H54 (cell line): ENCODE data around the gene CCSER1.
A peak's percentile ranks its signal among the peaks of the same experiment; 100 is the strongest.

ENCODE experiments used
- DNase-seq: peaks from one replicate; pipeline ENCODE4 v3.0.0; 2011; ENCODE audit warnings: low spot score, mixed read lengths; ENCODE audit not compliant: insufficient read length
- FAIRE-seq: peaks from 3 replicates; lab custom pipeline; 2011; peaks lifted over from hg19 to GRCh38; lab: Jason Lieb, UNC
- POLR2A ChIP-seq: IDR thresholded peaks from 2 replicates; pipeline ENCODE4 v1.6.1; 2011; ENCODE audit warnings: low read depth, mild to moderate bottlenecking, low read length

CCSER1 gene

DNA sequence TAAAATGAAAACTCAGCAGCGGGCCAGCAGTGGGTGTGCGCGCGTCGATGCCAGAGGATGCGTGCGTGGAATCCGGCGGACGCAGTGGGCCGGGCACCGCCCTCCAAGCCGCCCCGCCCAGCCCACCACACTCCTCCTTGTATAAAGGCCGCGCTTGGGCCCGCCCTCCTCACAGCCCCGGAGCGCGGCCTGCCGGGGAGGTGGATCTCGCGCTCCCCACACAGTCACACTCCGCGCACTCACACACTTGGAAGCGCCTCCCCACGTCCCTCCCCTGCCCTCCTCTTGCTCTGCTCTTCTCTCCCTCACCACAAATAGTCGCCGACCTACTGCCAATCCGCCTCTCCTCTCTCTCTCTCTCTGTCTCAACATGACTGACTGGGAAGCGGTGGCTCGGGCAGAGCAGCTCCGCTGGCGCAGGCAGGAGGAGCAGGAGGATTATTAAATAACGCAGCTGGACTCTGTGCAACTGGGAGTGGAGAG lies at the start of gene CCSER1:
TSS of gene CCSER1 (plus strand) at position 172 of the 483 bp plus-strand sequence.
- FAIRE-seq: no peak
- no peak for TF ChIP-seq POLR2A
- DNase-seq: no peak

DNA sequence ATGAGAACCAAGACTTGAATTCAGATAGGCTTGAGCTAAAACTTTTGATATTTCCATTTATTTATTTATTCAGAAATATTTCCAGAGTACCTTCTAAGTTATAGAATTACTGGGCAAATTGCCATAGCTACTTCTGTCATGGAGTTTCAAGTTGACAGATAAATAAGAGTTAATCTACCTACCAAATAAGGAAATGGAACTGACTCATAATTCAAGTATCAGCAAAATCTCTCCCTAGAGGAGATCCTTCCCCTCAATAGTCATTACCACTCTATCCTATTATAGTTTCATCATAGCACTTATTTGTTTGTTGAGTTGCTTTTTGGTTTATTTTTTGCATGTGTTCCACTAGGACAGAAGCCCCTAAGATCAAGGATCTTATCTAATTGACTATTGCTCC lies 48.8 kb upstream of the CCSER1 start:
- no peak for DNase-seq
- no peak for TF ChIP-seq POLR2A
- FAIRE-seq: no peak

DNA sequence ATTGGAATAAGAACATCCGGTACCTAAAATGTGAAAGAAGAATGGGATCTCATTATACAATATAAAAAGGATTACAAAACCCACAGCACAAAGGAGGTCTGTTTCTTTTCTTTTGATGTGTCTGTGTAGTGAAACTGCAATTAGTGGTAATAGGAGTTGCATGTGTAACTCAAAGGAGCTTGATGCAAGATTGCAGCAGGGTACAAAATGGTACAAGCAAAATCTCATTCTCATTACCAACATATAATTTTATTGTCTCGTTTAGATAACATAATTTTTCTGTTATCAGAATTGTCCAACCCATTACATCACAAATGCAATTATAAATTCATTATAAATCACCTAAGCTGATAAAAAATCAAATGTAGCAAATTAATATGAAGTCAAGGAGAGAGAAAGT lies 47.1 kb upstream of the CCSER1 start:
- TF ChIP-seq POLR2A: no peak
- FAIRE-seq (no peak), DNase-seq (no peak)

DNA sequence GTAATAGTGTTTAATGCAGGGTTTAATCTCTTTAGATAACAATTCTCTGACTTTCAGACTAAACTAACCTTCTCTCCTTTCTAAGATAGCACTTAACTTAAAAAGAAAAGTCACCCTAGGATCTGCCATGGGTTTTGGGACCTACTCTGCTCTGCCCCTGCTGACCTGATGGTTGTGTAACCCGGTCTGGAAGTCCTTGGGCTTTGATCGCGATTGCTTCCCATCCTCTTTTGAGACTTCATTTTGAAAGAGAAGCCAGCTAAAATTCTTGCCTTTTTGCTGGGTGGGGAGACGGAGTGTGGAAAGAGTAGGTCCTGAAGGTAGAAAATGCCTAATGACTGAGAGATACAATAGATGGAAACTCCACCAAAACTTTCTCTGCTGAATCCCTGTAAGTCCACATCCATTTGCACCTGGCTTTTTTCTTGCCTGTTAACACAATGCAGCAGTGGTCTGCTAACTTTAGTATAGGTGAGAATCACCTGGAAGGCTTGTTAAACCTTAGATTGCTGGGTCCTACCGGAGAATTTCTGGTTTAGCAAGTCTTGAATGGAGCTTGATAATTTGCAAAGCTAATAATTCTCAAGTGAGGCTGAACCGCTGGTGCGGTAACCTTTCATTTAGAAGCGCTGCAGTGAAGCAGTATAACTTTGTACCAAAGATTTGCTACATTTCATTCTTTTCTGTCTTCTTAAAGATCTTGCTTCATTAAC lies 45.6 kb upstream of the CCSER1 start:
- DNase-seq (no peak), FAIRE-seq (no peak)
- TF ChIP-seq POLR2A: no peak

DNA sequence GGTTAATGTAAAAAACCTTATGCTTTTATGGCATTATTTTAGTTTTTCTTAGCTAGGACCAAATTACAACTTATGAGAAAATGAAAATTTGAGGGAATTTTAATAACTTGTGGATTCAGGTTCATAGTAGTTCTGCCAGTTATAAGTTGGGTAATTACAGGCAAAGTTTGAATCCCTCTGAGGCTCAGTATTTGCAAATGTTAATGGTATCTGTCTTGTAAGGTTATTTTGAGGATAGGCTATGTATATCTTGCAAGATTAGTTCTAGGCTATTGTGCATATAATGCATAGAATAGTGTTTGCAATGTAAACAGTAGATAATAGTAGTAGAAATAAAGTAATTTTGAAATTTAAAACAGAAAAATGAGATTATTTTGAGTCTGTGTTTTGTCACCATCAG lies 44.7 kb upstream of the CCSER1 start:
- DNase-seq (no peak), FAIRE-seq (no peak)

DNA sequence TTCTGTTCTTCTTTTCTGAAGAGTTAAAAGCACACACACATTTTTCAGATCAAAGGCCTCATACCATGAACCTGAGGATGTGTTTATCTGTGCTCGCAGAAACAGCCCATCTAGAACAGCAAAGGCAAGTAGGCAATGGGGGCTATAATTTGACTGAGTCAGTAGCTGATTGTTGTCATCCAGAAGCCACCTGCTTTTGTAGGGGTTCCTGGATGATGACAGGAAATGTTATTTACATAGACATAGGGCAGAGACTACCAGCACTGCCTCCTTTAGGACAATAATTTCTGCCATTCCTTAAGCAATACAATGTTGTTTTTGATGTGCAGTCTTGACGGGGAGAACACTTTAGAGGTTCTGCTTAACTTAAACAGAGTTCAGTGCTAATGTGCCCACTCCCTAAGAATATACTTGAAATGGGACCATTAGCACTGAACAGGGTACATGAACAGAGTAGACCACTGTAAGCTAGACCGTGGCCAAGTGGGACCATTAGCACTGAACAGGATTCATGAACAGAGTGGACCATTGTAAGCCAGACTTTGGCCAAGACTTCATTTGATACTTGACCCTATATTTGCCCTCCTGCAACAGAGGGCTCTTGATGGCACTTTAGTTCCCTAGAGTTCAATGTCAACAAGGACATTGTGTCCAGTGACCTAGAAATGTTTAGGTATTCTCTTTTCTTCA lies 42.8 kb upstream of the CCSER1 start:
- no peak for FAIRE-seq
- no peak for DNase-seq
- TF ChIP-seq POLR2A: no peak

More for the DNA sequence above, 44.7 kb upstream of the CCSER1 start:
- TF ChIP-seq POLR2A: no peak

DNA sequence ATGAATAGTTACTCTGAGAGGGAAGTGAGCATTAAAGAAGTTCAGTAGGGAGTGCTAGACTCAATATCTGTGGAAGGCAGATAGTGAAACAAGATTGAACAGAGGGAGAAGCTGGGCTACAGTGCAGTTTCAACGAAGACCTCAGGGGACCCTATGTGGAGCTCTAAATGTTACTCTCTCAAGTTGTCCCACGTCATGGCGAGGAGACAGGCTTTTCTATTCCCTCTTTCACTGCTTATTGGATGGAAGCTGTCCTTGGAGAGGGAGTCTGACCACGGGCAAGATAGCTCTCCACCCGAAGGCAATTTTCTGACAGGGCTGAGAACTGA lies 42.3 kb upstream of the CCSER1 start:
- TF ChIP-seq POLR2A: no peak
- no peak for DNase-seq
- no peak for FAIRE-seq

DNA sequence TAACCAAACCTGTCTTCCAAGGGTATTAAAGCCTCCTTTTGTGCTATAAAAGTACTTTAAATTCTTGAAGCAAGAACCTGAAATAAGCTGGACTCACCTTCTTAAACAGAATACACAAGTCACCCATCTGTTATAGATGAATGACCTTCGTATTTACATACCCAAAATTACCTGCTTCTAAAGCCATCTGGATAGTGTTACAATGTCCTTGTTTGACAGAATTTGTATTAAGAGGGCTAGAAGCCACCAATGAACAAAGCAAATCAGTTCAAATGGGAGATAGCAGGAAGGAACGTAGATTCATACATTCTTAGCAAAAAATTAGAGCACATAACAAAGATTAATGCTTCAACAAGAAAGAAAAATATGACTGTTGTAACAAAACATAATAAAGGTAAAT lies 33.7 kb upstream of the CCSER1 start:
- FAIRE-seq (no peak), DNase-seq (no peak)
- no peak for TF ChIP-seq POLR2A

DNA sequence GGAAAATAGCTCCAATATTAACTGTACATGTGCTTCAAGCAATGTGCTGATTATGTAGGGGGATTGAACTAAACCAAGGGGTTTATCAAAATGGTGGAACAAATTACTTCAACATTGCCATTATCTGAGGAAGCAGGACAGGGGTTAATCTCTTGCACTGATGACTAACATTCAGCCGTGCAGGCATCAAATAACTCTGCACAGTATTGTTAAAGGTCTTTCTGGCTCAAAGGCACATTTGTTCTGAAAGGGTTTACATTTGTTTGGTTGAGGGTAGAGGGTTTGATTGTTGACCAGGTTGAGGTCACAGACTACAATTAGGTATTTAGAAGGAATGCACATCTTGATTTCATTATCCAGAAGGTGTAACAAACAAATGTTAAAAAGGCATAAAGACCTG lies 32.2 kb upstream of the CCSER1 start:
- DNase-seq: no peak
- TF ChIP-seq POLR2A: no peak
- no peak for FAIRE-seq

DNA sequence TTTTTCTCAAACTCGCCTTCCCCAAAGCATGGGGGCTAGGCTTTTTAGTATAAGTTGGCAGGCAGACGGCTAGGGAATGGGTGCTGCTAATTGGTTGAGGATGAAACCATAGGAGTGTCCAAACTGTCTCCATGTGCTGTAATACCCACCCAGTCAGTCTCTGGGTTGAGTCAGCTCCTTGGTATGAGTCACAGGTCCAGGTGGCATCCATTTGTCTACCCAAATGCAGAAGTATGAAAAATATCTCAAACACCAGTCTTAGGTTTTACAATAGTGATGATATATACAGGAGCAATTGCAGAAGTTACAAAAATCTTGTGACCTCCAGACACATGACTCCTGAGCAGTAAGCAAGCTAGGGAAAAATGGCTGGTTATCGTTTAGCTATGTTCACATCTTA lies 27.4 kb upstream of the CCSER1 start:
- TF ChIP-seq POLR2A: no peak
- DNase-seq (no peak), FAIRE-seq (peak; percentile 60)

DNA sequence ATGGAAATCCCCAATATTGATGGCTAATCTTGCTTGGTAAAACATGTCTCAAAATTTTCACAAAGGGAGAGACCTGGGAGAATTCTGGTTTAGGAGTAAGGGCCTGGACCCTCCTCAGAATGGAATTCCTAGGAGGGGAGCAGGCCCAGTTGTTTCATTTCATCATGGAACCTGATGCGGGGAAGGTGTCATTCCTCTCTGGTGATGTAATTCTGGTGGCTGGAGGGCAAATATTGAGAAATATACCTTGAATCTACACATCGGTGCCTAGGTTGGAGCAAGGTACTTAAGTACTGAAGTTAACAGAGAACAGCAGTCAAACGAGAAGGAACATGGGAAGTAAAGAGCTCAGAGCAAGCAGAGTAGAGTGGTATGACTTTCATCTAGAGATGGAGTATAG lies 23.2 kb upstream of the CCSER1 start:
- no peak for FAIRE-seq
- no peak for TF ChIP-seq POLR2A
- DNase-seq: no peak

DNA sequence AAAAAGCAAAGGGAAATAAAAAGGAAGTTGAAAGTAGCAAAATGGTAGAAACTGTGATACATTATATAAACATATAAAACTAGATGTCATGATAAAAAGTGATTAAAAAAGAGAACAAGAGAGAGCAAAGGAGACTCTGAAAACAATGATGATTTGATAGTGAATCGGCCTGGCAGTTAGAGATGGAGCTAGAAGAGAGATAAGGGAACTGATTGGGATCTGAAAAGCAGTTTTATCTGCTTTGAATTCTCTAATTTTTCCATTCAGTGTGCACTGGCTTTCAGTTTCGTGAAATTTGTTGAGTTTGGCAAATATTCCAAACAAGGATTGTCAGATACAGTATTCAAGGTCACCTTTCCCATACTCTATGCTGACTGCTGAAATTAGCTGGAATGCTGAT lies 21.9 kb upstream of the CCSER1 start:
- TF ChIP-seq POLR2A: no peak
- FAIRE-seq: no peak
- DNase-seq: no peak

DNA sequence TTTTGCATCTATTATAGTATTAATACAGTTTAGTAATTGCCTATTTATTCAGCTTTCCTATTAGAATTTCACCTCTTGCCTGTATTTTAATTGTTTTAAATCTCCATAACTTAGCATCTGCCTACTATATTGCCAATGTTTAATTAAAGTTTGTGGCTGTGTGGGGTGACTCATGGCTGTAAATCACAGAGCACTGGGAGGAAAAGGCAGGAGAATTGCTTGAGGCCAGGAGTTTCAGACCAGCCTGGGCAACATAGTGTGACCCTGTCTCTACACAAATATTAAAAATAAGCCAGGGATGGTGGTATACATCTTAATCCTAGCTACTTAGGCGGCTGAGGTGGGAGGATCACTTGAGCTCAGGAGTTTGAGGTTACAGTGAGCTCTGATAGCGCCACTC lies 14.5 kb upstream of the CCSER1 start:
- no peak for FAIRE-seq

DNA sequence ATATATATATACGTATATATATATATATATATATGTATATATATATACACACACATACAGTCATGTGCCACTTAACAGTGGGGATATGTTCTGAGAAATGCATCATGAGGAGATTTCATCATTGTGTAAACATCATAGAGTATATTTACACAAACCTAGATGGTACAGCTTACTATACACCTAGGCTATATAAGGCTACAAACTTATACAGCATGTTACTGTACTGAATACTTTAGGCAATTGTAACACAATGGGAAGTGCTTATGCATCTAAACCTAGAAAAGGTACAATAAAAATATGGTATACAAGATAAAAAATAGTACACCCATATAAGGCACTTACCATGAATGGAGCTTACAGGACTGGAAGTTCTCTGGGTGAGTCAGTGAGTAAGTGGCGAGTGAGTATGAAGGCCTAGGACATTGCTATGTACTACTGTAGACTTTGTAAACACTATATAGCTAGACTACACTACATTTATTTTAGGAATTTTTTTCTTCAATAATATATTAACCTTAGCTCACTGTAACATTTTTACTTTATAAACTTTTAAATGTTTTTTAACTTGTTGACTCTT lies 13.2 kb upstream of the CCSER1 start:
- FAIRE-seq (no peak), DNase-seq (no peak)
- TF ChIP-seq POLR2A: no peak

More for the DNA sequence above, 14.5 kb upstream of the CCSER1 start:
- no peak for TF ChIP-seq POLR2A
- DNase-seq: no peak
